ENCODE data around the gene RNPS1. TPM values are rescaled to one million over a fixed set of nuclear protein-coding genes. Genes with fewer than 3 reads are reported as not detected.

Gene RNPS1
- total RNA-seq, 1 experiment from 2014 or later = 101 TPM

DNA sequence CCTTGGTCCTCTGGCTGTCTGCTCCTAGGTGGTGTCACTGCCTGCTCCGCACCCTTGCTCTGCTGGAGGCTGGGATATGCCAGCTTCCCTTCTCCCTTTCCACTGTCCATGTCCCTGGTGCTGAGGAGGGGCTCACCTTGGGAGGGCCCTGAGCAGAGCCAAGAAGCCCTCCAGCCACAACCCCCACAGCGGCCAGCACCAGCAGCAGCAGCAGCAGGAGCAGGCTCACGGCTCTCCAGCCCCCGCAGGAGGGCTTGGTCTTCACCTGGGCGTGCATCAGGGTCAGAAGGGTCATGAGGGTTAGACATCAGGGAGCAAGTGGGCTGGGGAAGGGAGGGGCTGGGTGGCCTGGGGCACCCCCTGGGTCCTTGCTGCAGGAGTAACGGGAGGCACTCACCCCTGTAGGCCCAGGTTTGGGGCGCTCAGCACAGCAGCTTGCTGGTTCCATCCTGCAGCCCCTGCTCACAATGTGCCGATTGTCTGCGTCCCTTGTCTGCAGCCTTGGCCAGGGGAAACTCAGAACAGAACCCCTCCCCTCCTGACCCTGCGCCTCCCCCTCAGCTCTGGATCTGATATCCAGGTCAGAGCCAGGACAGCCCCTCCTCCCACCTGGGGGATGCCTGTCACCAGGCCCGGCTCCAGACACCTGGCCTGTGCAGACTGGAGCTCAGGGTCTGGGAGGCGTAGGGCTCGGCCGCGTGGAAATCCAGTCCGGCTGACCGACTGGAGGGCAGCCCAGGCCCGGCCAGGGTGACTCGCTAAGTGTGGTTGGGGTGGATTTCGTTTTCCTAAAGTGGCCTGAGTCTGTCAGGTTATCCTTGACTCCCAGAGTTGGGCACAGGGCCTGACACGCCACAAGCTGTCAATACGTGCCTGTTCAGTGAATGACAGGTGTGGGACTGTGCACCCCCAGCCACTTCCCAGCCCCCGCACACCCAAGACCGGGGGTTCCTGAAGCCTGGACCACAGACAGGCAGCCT lies 57.2 kb downstream of the RNPS1 start, which contains the start of gene BRICD5:
TSS of gene BRICD5 (minus strand) at position 478 of the 980 bp plus-strand sequence. CDS start at position 448, 30 bp downstream.
- in situ Hi-C loops (cut with HindIII; ENCODE audit: low pct_unique_long_range_greater_than_20kb, low sequenced_read_pairs) = no loop called here
- no peak for DNase-seq (ENCODE audit: low read depth, low spot score)

DNA sequence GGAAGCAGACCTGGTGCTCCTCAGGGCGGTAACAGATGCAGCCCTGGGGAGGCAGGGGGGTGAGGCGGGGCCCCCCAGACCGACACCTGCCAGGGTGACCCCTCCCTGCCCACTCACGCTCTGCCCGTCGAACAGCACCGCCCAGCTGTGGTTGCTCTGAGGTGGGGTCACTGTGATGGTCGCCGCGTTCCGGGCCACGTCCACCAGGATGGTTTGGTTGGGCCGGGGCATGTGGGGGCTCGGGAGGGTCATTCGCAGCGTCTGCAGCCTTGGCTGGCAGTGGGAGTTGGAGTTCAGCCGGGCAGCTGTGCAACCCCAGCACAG lies 58.0 kb downstream of the RNPS1 start:
- in situ Hi-C loops (cut with HindIII; ENCODE audit: low pct_unique_long_range_greater_than_20kb, low sequenced_read_pairs) = no loop called here
- DNase-seq (ENCODE audit: low read depth, low spot score) = no peak

DNA sequence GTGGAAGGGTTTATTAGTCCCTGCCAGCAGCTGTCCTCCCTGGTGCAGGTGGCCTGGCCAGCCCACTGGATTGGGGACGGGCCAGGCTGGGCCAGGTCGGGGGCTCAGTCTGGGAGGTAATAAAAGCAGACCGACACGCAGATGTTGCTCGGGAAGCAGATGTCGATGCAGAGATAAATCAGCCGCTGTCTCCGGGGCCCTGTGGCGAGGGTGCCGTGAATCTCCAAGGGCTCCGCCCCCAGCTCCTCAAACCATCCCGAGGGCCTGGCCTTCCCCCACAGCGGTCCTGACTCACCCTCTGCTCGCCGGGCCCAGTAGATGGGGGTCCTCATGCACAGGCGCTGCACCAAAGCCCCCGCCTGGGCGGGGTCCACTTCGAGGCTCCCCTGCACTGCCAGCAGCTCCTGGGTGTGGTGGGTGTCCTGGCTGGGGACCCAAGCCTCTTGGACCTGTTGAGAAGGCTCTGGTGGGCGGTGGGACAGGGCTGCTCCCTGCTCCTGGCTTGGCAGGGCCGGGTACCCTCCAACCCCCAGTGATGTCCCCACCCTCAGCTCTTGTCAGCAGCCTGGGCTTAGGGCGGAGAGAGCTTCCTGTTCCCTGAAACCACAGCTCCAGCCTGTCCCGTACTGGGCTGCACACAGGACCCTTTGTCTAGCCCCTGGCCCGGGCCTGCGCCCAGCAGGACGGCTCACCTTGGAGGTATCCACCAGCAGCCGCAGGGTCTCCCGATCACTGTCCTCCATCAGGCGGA lies 58.5 kb downstream of the RNPS1 start:
- in situ Hi-C loops (cut with HindIII; ENCODE audit: low pct_unique_long_range_greater_than_20kb, low sequenced_read_pairs) = no loop called here
- DNase-seq (ENCODE audit: low read depth, low spot score) = no peak

DNA sequence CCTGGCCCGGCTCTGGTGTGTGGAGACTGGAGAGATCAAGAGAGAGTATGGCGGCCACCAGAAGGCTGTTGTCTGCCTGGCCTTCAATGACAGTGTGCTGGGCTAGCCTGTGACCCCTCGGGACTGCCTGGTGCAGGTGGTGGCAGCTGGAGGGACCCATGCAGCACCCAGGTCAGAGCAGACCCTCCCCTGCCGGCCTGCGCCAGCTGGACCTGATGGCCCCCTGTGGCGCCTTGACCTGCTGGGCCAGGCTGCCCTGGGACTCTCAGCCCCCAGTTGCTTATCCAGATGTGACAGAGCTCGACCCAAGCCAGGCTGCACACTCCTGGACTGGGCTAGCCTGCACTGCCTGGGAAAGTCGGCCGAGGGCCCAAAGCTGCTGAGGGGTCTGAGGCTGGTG lies 59.2 kb downstream of the RNPS1 start:
- in situ Hi-C loops (cut with HindIII; ENCODE audit: low pct_unique_long_range_greater_than_20kb, low sequenced_read_pairs) = no loop called here
- DNase-seq (ENCODE audit: low read depth, low spot score) = no peak

DNA sequence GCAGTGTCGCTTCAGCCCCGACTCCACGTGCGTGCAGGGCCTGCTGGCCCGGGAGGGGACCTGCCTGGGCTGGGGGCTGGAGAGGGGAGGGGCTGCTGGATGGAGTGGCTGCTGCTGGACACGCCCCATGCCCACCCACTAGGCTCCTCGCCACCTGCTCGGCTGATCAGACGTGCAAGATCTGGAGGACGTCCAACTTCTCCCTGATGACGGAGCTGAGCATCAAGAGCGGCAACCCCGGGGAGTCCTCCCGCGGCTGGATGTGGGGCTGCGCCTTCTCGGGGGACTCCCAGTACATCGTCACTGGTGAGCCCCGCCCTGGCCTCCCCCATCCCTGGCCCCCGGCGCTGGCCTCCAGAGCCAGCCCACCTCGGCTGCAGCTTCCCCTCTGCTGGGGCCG lies 59.6 kb downstream of the RNPS1 start:
- no peak for DNase-seq (ENCODE audit: low read depth, low spot score)

DNA sequence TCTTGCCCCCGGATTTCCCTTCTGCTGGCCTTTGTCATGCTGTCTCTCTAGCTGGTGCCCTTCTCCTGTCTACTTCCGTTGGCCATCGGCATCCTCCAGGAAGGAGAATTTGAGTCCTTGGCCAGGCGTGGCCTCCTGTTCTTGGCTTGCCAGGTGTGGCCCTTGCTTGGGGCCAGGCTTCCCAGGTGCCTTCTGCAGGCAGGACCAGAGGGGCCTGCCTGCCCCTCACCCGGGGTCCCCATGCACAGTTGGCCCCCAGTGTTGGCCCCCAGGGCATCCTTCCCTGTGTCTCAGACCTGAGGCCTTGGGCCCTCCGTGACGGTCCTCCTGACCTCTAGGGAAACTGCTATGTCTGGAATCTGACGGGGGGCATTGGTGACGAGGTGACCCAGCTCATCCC lies 60.1 kb downstream of the RNPS1 start:
- in situ Hi-C loops (cut with HindIII; ENCODE audit: low pct_unique_long_range_greater_than_20kb, low sequenced_read_pairs) = no loop called here
- DNase-seq (ENCODE audit: low read depth, low spot score) = no peak

More for the DNA sequence above, 59.6 kb downstream of the RNPS1 start:
- in situ Hi-C loops (cut with HindIII; ENCODE audit: low pct_unique_long_range_greater_than_20kb, low sequenced_read_pairs) = no loop called here

DNA sequence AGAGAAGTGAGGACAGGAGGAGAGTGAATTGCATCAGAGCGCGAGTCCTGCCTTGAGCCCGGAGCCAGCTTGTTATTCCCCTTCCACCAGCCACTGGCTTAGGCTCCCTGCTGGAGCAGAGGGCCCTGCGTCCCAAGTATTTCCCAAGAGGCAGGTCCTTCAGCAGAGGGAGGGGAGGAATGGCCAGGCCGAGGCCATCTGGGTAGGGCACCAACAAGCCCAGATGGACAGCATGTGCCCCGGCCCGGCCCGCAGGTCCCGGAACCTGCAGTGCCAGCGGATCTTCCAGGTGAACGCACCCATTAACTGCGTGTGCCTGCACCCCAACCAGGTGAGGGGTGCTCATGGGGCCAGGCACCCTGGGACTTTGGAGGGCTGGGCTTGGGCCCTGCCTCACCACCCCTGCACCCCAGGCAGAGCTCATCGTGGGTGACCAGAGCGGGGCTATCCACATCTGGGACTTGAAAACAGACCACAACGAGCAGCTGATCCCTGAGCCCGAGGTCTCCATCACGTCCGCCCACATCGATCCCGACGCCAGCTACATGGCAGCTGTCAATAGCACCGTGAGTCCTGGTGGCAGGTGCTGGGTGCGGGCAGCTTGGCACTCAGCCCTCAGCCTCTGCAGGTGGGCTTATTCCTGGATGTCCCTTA lies 61.0 kb downstream of the RNPS1 start:
- in situ Hi-C loops (cut with HindIII; ENCODE audit: low pct_unique_long_range_greater_than_20kb, low sequenced_read_pairs) = no loop called here
- no peak for DNase-seq (ENCODE audit: low read depth, low spot score)

DNA sequence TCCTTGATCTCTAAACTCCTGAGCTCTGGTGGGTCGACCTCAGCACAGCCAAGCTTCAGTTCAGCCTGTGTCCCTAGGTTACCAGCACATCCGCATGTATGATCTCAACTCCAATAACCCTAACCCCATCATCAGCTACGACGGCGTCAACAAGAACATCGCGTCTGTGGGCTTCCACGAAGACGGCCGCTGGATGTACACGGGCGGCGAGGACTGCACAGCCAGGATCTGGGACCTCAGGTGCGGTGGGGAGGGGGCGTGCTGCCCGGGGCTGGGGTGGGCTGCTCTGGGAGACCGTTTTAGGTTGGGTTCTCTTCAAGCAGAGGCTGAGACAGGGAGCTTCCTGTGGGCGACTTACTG lies 61.5 kb downstream of the RNPS1 start:
- no peak for DNase-seq (ENCODE audit: low read depth, low spot score)
- in situ Hi-C loops (cut with HindIII; ENCODE audit: low pct_unique_long_range_greater_than_20kb, low sequenced_read_pairs) = no loop called here

DNA sequence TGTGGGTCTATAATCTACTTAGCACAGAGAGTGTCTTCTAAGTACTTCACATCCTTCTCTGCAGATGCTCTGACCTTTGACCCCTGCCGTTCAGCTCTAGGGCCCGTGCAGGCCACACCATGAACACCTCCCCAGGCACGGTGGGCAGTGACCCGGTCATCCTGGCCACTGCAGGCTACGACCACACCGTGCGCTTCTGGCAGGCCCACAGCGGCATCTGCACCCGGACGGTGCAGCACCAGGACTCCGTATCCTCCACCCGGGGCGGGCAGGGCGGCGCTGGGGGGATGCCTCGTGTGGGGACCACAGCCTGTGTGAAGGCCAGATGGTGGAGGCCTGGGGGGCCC lies 62.0 kb downstream of the RNPS1 start:
- in situ Hi-C loops (cut with HindIII; ENCODE audit: low pct_unique_long_range_greater_than_20kb, low sequenced_read_pairs) = no loop called here
- no peak for DNase-seq (ENCODE audit: low read depth, low spot score)

DNA sequence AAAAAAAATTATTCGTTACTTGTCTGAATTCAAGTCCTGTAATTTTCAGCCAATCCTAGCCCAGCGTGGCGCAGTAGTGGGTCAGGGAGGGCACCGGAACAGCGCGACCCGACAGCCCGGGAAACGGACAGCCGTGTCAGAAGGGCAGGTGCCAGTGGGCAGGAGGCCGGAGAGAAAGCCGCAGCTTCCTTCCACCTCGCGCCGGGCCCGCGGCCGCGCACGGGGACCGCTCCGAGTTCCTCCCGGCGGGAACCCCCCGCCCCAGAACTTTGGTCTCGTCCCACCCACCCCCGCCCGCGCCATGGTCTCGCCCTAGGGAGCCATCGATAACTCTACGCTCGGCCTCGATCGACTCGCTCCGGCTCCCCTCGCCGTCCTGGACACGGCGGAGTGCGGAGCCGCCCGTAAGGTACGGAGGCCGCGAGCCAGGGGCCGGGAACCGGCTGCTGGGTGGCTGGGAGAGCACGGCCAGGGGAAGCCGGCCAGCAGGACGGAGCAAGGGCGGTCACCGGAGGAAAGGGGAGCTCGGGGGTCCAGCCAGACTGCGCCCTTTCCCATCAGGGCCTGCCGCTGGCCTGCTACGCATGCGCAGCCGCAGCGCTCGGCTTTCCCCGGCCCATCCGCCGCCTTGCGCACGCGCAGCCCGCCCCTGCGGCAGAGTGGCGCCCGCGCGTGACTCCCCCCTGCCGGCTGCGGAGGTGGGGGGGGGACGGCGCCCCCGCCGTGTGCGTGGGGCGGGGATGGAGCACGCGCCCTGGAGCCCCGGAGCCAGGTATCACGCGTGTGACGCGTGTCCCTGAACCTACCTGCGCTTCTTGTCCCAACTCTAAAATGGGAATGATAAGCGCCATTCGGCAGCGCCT lies 62.6 kb downstream of the RNPS1 start, which contains the start of gene MLST8:
TSS of gene MLST8 (plus strand) at position 351 of the 863 bp plus-strand sequence. CDS start 632 bp downstream, outside the sequence.
- in situ Hi-C loops (cut with HindIII; ENCODE audit: low pct_unique_long_range_greater_than_20kb, low sequenced_read_pairs) = no loop called here
- DNase-seq (ENCODE audit: low read depth, low spot score) = peak; percentile 78

DNA sequence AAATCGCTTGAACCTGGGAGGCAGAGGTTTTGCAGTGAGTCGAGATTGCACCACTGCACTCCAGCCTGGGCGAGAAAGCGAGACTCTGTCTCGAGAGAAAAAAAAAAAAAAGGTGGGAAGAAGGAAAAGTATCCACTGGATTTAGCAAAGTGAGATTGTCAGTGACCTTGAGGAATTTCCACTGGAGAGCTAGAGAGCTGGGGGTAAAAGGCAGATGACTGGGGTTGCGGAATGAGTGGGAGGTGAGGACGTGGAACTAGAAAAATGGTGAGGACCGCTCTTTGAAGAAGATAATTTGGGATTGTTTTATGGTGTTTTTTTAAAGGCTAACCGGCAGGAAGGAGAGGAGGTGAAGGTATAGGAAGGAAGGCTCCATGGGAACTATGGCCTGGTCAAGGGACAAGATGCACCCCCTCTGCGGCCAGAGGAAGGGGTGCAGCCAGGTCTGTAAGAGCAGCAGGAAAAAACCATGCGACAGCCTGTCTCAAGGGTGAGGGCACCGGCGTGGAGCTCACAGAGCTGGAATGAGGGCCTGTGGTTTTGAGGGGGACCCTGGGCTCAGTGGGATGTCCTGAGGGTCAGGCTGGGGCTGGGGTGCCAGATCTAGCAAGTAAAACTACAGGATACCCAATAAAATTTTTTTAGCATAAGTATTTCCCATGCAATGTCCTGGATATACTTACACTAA lies 63.4 kb downstream of the RNPS1 start:
- in situ Hi-C loops (cut with HindIII; ENCODE audit: low pct_unique_long_range_greater_than_20kb, low sequenced_read_pairs) = no loop called here
- DNase-seq (ENCODE audit: low read depth, low spot score) = no peak

Small RNAs within 50 kb of the gene (small RNA-seq; reads per million reads assigned to genes)
- 0 reads per million in 2 experiments for gene MIR3677
- gene MIR4717 = 0 reads per million in 2 experiments

Other genes with a start within 250 kb of the RNPS1 start
- gene NPW, start 248.3 kb downstream of the RNPS1 start, total RNA-seq (2014; rRNA removed; shearing (Covaris generic)) = 0.55 TPM in 1 of 2 replicates, not detected in the other
- gene NHERF2, start 241.2 kb downstream of the RNPS1 start, total RNA-seq (2014; rRNA removed; shearing (Covaris generic)) = 7.0 and 9.3 TPM in 2 replicates
- gene NTHL1, start 220.3 kb downstream of the RNPS1 start, total RNA-seq (2014; rRNA removed; shearing (Covaris generic)) = 27.0 and 31.2 TPM in 2 replicates
- gene TSC2, start 220.1 kb downstream of the RNPS1 start, total RNA-seq (2014; rRNA removed; shearing (Covaris generic)) = 11.6 and 20.2 TPM in 2 replicates
- gene PKD1, start 132.2 kb downstream of the RNPS1 start, total RNA-seq (2014; rRNA removed; shearing (Covaris generic)) = 18.7 and 18.8 TPM in 2 replicates
- gene RAB26, start 119.5 kb downstream of the RNPS1 start, total RNA-seq (2014; rRNA removed; shearing (Covaris generic)) = 0.27 and 0.40 TPM in 2 replicates
- gene TRAF7, start 112.3 kb downstream of the RNPS1 start, total RNA-seq (2014; rRNA removed; shearing (Covaris generic)) = 59.3 and 62.4 TPM in 2 replicates
- gene CASKIN1, start 71.5 kb downstream of the RNPS1 start, total RNA-seq (2014; rRNA removed; shearing (Covaris generic)) = 0.67 and 0.95 TPM in 2 replicates
- gene MLST8, start 62.7 kb downstream of the RNPS1 start, total RNA-seq (2014; rRNA removed; shearing (Covaris generic)) = 29.9 and 33.4 TPM in 2 replicates
- gene BRICD5, start 57.3 kb downstream of the RNPS1 start, total RNA-seq (2014; rRNA removed; shearing (Covaris generic)) = 0.96 and 1.6 TPM in 2 replicates
- gene PGP, start 53.3 kb downstream of the RNPS1 start, total RNA-seq (2014; rRNA removed; shearing (Covaris generic)) = 13.6 and 15.1 TPM in 2 replicates
- gene E4F1, start 44.5 kb downstream of the RNPS1 start, total RNA-seq (2014; rRNA removed; shearing (Covaris generic)) = 17.5 and 19.0 TPM in 2 replicates
- 1.0 and 1.3 TPM in 2 replicates for gene DNASE1L2, start 31.7 kb downstream of the RNPS1 start, total RNA-seq (2014; rRNA removed; shearing (Covaris generic))
- 44.5 and 47.7 TPM in 2 replicates for gene ECI1, start 16.5 kb downstream of the RNPS1 start, total RNA-seq (2014; rRNA removed; shearing (Covaris generic))
- 0.24 and 0.40 TPM in 2 replicates for gene ABCA3, start 72.6 kb upstream of the RNPS1 start, total RNA-seq (2014; rRNA removed; shearing (Covaris generic))
- gene CCNF, start 161.3 kb upstream of the RNPS1 start, total RNA-seq (2014; rRNA removed; shearing (Covaris generic)) = 12.9 and 14.5 TPM in 2 replicates
- gene TEDC2, start 192.0 kb upstream of the RNPS1 start, total RNA-seq (2014; rRNA removed; shearing (Covaris generic)) = 12.1 and 15.2 TPM in 2 replicates
- gene NTN3, start 203.2 kb upstream of the RNPS1 start, total RNA-seq (2014; rRNA removed; shearing (Covaris generic)) = 0.21 TPM in 1 of 2 replicates, not detected in the other
- gene TBC1D24, start 207.0 kb upstream of the RNPS1 start, total RNA-seq (2014; rRNA removed; shearing (Covaris generic)) = 5.7 and 9.3 TPM in 2 replicates
- 77.8 and 90.0 TPM in 2 replicates for gene ATP6V0C, start 245.8 kb upstream of the RNPS1 start, total RNA-seq (2014; rRNA removed; shearing (Covaris generic))